ENCODE data around the gene COQ8B. TPM values are rescaled to one million over a fixed set of nuclear protein-coding genes. Genes with fewer than 3 reads are reported as not detected.

COQ8B gene
- total and polyA plus RNA-seq, 2 experiments from 2014 or later: 82.5 to 90.6 TPM

GRCh38 chr19:40713939-40714338 lies 2.7 kb downstream of the COQ8B start:
- no peaks in the 10 kb centered on the region for H3K27me3 ChIP-seq
- H3K27ac ChIP-seq: peak overlapping the region; percentile 95
- no peaks in the 10 kb centered on the region for H3K9me3 ChIP-seq (ENCODE audit: low read depth)
- DNase-seq (ENCODE audit: low read depth in 1 of 2, low spot score in 1 of 2): no peak
- TF ChIP-seq CTCF (IDR thresholded peaks at IDR 0.05; ENCODE audit: low read depth, low read length): no peak
- H3K4me3 ChIP-seq: peak overlapping the region; percentile 66
- H3K4me1 ChIP-seq (ENCODE audit: low read depth): peaks cover 11% of the 10 kb centered on the region
- H3K36me3 ChIP-seq: peaks cover 8% of the 10 kb centered on the region

GRCh38 chr19:40709817-40710216 lies 6.9 kb downstream of the COQ8B start:
- no peak for TF ChIP-seq CTCF (IDR thresholded peaks at IDR 0.05; ENCODE audit: low read depth, low read length)
- H3K36me3 ChIP-seq: peaks cover 27% of the 10 kb centered on the region
- no peak overlapping the region for H3K4me3 ChIP-seq
- no peak overlapping the region for H3K27ac ChIP-seq
- no peaks in the 10 kb centered on the region for H3K9me3 ChIP-seq (ENCODE audit: low read depth)
- no peak for DNase-seq (ENCODE audit: low read depth in 1 of 2, low spot score in 1 of 2)
- no peaks in the 10 kb centered on the region for H3K27me3 ChIP-seq
- H3K4me1 ChIP-seq (ENCODE audit: low read depth): peaks cover 6% of the 10 kb centered on the region

GRCh38 chr19:40707615-40708014 lies 9.1 kb downstream of the COQ8B start:
- no peaks in the 10 kb centered on the region for H3K27me3 ChIP-seq
- H3K27ac ChIP-seq: no peak overlapping the region
- no peaks in the 10 kb centered on the region for H3K4me1 ChIP-seq (ENCODE audit: low read depth)
- no peak for DNase-seq (ENCODE audit: low read depth in 1 of 2, low spot score in 1 of 2)
- no peak for TF ChIP-seq CTCF (IDR thresholded peaks at IDR 0.05; ENCODE audit: low read depth, low read length)
- H3K4me3 ChIP-seq: no peak overlapping the region
- H3K9me3 ChIP-seq (ENCODE audit: low read depth): no peaks in the 10 kb centered on the region
- peaks cover 35% of the 10 kb centered on the region for H3K36me3 ChIP-seq

GRCh38 chr19:40705950-40706619 lies 10.6 kb downstream of the COQ8B start:
- Histone ChIP-seq H3K27ac (no peak overlapping the region), H3K4me3 (no peak overlapping the region), H3K36me3 (peaks cover 43% of the 10 kb centered on the region), H3K4me1 (ENCODE audit: low read depth) (no peaks in the 10 kb centered on the region), H3K27me3 (no peaks in the 10 kb centered on the region), H3K9me3 (ENCODE audit: low read depth) (no peaks in the 10 kb centered on the region)
- TF ChIP-seq CTCF (IDR thresholded peaks at IDR 0.05; ENCODE audit: low read depth, low read length): no peak
- DNase-seq (ENCODE audit: low read depth in 1 of 2, low spot score in 1 of 2): no peak

GRCh38 chr19:40705362-40705651 lies 11.4 kb downstream of the COQ8B start:
- Histone ChIP-seq H3K9me3 (ENCODE audit: low read depth) (no peaks in the 10 kb centered on the region), H3K4me1 (ENCODE audit: low read depth) (no peaks in the 10 kb centered on the region), H3K4me3 (no peak overlapping the region), H3K36me3 (peaks cover 40% of the 10 kb centered on the region), H3K27me3 (no peaks in the 10 kb centered on the region), H3K27ac (no peak overlapping the region)
- no peak for TF ChIP-seq CTCF (IDR thresholded peaks at IDR 0.05; ENCODE audit: low read depth, low read length)
- DNase-seq (ENCODE audit: low read depth in 1 of 2, low spot score in 1 of 2): peak in 1 of 2 donors; percentile 58

Data from cardiac muscle cell (in vitro differentiated cells and primary cell).